GM23338 (cell line): ENCODE data around the gene GLOD4. TPM values are rescaled to one million over a fixed set of nuclear protein-coding genes. Genes with fewer than 3 reads are reported as not detected.

Experiments used
- ATAC-seq: fragments of 200-7000 bp; cut with Tn5 transposase; 3 replicates; pipeline ENCODE4 v1.9.1; 2020
- DNase-seq: peaks from one replicate; pipeline ENCODE4 v3.0.0-alpha.2; 2015; ENCODE audit warnings: low spot score
- H2AFZ ChIP-seq: fragments of 200-600 bp; sonication (generic); 2 replicates; pipeline ENCODE4 v1.8.0; 2016; ENCODE audit warnings: antibody characterized with exemption, mild to moderate bottlenecking, moderate library complexity
- H3F3A ChIP-seq: fragments of 200-600 bp; sonication (generic); replicated peaks from 2 replicates; pipeline ENCODE4 v1.8.0; 2017; ENCODE audit warnings: antibody characterized with exemption, mixed run types, low read depth
- H3K27ac ChIP-seq: fragments of 200-600 bp; sonication (generic); 2 replicates; pipeline ENCODE4 v1.6.1; 2016; ENCODE audit warnings: low read depth
- H3K27me3 ChIP-seq: fragments of 200-600 bp; sonication (generic); 2 replicates; pipeline ENCODE4 v1.8.0; 2016; ENCODE audit warnings: mild to moderate bottlenecking, mixed run types, moderate library complexity; ENCODE audit not compliant: insufficient read depth
- H3K36me3 ChIP-seq: fragments of 200-600 bp; sonication (generic); 2 replicates; pipeline ENCODE4 v1.8.0; 2016; ENCODE audit warnings: mild to moderate bottlenecking; ENCODE audit not compliant: insufficient read depth
- H3K4me1 ChIP-seq: fragments of 200-600 bp; sonication (generic); 2 replicates; pipeline ENCODE4 v1.8.0; 2016; ENCODE audit warnings: mild to moderate bottlenecking, moderate library complexity; ENCODE audit not compliant: insufficient read depth
- H3K4me2 ChIP-seq: fragments of 200-600 bp; sonication (generic); 2 replicates; pipeline ENCODE4 v1.7.1; 2017; ENCODE audit warnings: mixed run types
- H3K4me3 ChIP-seq: fragments of 200-600 bp; sonication (generic); 2 replicates; pipeline ENCODE4 v1.6.1; 2016; ENCODE audit warnings: mixed run types
- H3K79me2 ChIP-seq: fragments of 200-600 bp; sonication (generic); replicated peaks from 2 replicates; pipeline ENCODE4 v1.8.0; 2017; ENCODE audit warnings: mild to moderate bottlenecking; ENCODE audit not compliant: insufficient read depth
- H3K9me2 ChIP-seq: fragments of 200-600 bp; sonication (generic); 2 replicates; pipeline ENCODE4 v1.8.0; 2017; ENCODE audit not compliant: insufficient read depth
- H4K20me1 ChIP-seq: fragments of 200-600 bp; sonication (generic); replicated peaks from 2 replicates; pipeline ENCODE4 v1.8.0; 2017; ENCODE audit warnings: mild to moderate bottlenecking; ENCODE audit not compliant: insufficient read depth
- H3K27ac Mint-ChIP-seq: 2 replicates; pipeline ENCODE4 v1.8.0; 2020; ENCODE audit warnings: inconsistent platforms, mild to moderate bottlenecking, moderate library complexity, mixed read lengths
- H3K27me3 Mint-ChIP-seq: 3 replicates; pipeline ENCODE4 v1.8.0; 2022; ENCODE audit warnings: low read depth, mild to moderate bottlenecking, moderate library complexity, mixed read lengths, inconsistent platforms; ENCODE audit not compliant: insufficient read depth, poor library complexity
- H3K36me3 Mint-ChIP-seq: 3 replicates; pipeline ENCODE4 v1.8.0; 2021; ENCODE audit warnings: low read depth, mild to moderate bottlenecking, inconsistent platforms, moderate library complexity, mixed read lengths
- H3K4me1 Mint-ChIP-seq: 3 replicates; pipeline ENCODE4 v1.8.0; 2020; ENCODE audit warnings: mild to moderate bottlenecking, inconsistent platforms, mixed read lengths
- H3K4me3 Mint-ChIP-seq: 3 replicates; pipeline ENCODE4 v1.8.0; 2021; ENCODE audit warnings: moderate library complexity, mild to moderate bottlenecking, inconsistent platforms, mixed read lengths
- H3K9me3 Mint-ChIP-seq: 3 replicates; pipeline ENCODE4 v1.8.0; 2020; ENCODE audit warnings: moderate library complexity, mild to moderate bottlenecking, inconsistent platforms, mixed read lengths
- CREB1 ChIP-seq: fragments of 250-450 bp; sonication (Bioruptor Pico); IDR thresholded peaks from 2 replicates; pipeline ENCODE4 v1.5.0; 2020; ENCODE audit warnings: low read depth, mild to moderate bottlenecking, moderate library complexity
- EZH2 ChIP-seq: fragments of 200-600 bp; sonication (generic); IDR thresholded peaks from one replicate; pipeline ENCODE4 v1.8.0; 2017; ENCODE audit warnings: antibody characterized with exemption, mild to moderate bottlenecking, low read depth; ENCODE audit not compliant: unreplicated experiment
- EZH2phosphoT487 ChIP-seq: fragments of 200-600 bp; sonication (generic); IDR thresholded peaks from one replicate; pipeline ENCODE4 v1.8.1; 2018; ENCODE audit warnings: antibody characterized with exemption; ENCODE audit not compliant: unreplicated experiment
- NANOG ChIP-seq: IDR thresholded peaks from 2 replicates; pipeline ENCODE4 v1.6.1; 2016; ENCODE audit warnings: antibody characterized with exemption, borderline replicate concordance
- STAT1 ChIP-seq: IDR thresholded peaks from one replicate; pipeline ENCODE4 v1.6.1; 2016; ENCODE audit warnings: antibody characterized with exemption; ENCODE audit not compliant: unreplicated experiment
- ZNF331 ChIP-seq: fragments of 250-450 bp; sonication (Bioruptor Pico); IDR thresholded peaks from 2 replicates; pipeline ENCODE4 v1.5.0; 2020; ENCODE audit warnings: low read depth, mild to moderate bottlenecking, moderate library complexity
- polyA plus RNA-seq: library from polyadenylated mRNA; unstranded; fragments of >200 nt; fragmentation: Nextera tagmentation; extraction: Ambion mirVana; gene quantifications from 2 replicates; pipeline ENCODE4 v1.2.1, GENCODE V29; 2016
- total RNA-seq: library from RNA; depleted of rRNA; stranded (reverse); fragments of >200 nt; shearing (Covaris generic); gene quantifications from 2 replicates; pipeline ENCODE4 v1.2.3, GENCODE V29; 2014
- TF ChIP-seq, protein P1 (sequence below), 2 experiments: fragments of 200-600 bp in 1 of 2; sonication (generic) in 1 of 2; conservative IDR thresholded peaks; 2 replicates each; pipeline versions ENCODE4 v1.5.1 to v1.6.1; 2016 to 2017; ENCODE audit warnings: antibody characterized with exemption in 2 of 2, low read depth in 2 of 2, mild to moderate bottlenecking in 2 of 2, moderate library complexity in 1 of 2
- TF ChIP-seq, protein P2 (sequence below): fragments of 250-450 bp; sonication (Bioruptor Pico); IDR thresholded peaks from 2 replicates; pipeline ENCODE4 v1.5.0; 2020; ENCODE audit warnings: mild to moderate bottlenecking, moderate library complexity
- TF ChIP-seq, protein P3 (sequence below): IDR thresholded peaks from one replicate; pipeline ENCODE4 v1.6.1; 2018; ENCODE audit warnings: antibody characterized with exemption; ENCODE audit not compliant: unreplicated experiment

The GLOD4 gene
- total and polyA plus RNA-seq, 2 experiments from 2014 or later, result 120 to 122 TPM

DNA sequence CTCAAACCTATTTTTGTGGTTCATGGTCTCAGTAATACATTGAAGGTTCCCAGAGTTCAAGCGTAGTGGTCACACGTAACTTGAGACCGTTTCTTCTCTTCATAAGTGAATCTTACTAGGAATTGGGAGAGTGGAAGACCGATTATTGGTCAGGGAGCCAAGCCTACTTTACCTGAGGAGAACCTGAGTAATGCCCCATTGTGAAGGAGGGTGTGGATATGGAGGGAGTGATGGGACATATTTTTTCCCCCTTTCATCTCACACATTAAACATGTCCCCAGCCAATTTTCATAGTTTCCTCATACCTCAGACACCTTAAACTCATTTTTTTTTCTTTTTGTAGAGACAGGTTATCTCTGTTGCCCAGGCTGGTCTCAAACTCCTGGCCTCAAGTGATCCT lies 38.9 kb downstream of the GLOD4 start (continued):
- TF ChIP-seq, protein P1, sequence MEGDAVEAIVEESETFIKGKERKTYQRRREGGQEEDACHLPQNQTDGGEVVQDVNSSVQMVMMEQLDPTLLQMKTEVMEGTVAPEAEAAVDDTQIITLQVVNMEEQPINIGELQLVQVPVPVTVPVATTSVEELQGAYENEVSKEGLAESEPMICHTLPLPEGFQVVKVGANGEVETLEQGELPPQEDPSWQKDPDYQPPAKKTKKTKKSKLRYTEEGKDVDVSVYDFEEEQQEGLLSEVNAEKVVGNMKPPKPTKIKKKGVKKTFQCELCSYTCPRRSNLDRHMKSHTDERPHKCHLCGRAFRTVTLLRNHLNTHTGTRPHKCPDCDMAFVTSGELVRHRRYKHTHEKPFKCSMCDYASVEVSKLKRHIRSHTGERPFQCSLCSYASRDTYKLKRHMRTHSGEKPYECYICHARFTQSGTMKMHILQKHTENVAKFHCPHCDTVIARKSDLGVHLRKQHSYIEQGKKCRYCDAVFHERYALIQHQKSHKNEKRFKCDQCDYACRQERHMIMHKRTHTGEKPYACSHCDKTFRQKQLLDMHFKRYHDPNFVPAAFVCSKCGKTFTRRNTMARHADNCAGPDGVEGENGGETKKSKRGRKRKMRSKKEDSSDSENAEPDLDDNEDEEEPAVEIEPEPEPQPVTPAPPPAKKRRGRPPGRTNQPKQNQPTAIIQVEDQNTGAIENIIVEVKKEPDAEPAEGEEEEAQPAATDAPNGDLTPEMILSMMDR (conservative IDR thresholded peaks at IDR 0.05; ENCODE audit: low read depth in 2 of 2), result no peak
- TF ChIP-seq ZNF331, result no peak

DNA sequence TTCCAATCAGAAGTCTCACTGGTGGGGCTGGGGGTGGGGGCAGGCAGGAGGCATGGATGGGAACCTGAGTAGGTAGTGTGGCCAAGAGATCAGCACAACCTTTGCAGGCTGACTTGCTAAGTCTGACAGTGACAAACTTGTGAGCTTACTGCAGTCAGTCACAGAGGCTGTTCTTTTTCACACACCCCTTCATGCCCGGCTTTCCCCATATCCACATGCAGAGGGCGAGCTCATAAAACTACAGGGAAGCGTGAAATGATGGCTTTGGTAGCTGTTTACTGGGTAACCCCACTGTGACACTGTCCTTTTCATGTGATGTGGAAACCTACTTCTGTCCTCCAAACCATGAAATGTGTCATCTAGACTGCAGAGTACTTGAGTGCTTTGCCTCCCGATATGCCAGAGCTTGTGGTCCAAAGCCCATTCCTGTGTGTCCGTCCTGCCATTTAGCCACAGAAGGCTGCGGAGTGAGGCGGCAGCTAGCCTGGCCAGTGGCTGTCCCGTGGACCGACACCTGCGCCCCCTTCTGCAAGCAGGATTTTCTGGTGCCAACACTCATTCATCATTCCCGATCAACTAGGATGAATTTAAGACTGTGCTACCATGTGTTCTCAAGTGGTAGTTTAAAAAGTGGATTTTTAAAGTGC lies 39.8 kb downstream of the GLOD4 start:
- Histone ChIP-seq H3F3A (0 out of 2 replicates have a peak, but pooled peaks cover 22% of the 10 kb centered on the region), H3K36me3 (peaks cover 40% of the 10 kb centered on the region), H2AFZ (no peak overlapping the region), H3K4me1 (no peaks in the 10 kb centered on the region), H4K20me1 (peaks cover 8% of the 10 kb centered on the region), H3K9me2 (no peaks in the 10 kb centered on the region), H3K4me3 (no peak overlapping the region), H3K4me2 (no peak overlapping the region), H3K27ac (no peak overlapping the region), H3K27me3 (no peaks in the 10 kb centered on the region), H3K79me2 (peaks cover 4% of the 10 kb centered on the region; the same call in 1 of the 2 replicates)
- ATAC-seq (no peak; the same call in 2 of the 3 replicates), DNase-seq (no peak)
- peaks cover 88% of the 10 kb centered on the region for H3K36me3 Mint-ChIP-seq
- peak overlapping the region; percentile 28; the same call in 1 of the 2 replicates for H3K27ac Mint-ChIP-seq
- H3K9me3 Mint-ChIP-seq, result no peaks in the 10 kb centered on the region; the same call in 1 of the 3 replicates
- H3K4me3 Mint-ChIP-seq, result no peak overlapping the region; the same call in 2 of the 3 replicates
- H3K27me3 Mint-ChIP-seq, result peaks cover 7% of the 10 kb centered on the region
- H3K4me1 Mint-ChIP-seq, result no peaks in the 10 kb centered on the region; the same call in 2 of the 3 replicates
- TF ChIP-seq, protein P1 (conservative IDR thresholded peaks at IDR 0.05; ENCODE audit: low read depth in 2 of 2), result no peak
- no peak for TF ChIP-seq NANOG
- TF ChIP-seq, protein P2, sequence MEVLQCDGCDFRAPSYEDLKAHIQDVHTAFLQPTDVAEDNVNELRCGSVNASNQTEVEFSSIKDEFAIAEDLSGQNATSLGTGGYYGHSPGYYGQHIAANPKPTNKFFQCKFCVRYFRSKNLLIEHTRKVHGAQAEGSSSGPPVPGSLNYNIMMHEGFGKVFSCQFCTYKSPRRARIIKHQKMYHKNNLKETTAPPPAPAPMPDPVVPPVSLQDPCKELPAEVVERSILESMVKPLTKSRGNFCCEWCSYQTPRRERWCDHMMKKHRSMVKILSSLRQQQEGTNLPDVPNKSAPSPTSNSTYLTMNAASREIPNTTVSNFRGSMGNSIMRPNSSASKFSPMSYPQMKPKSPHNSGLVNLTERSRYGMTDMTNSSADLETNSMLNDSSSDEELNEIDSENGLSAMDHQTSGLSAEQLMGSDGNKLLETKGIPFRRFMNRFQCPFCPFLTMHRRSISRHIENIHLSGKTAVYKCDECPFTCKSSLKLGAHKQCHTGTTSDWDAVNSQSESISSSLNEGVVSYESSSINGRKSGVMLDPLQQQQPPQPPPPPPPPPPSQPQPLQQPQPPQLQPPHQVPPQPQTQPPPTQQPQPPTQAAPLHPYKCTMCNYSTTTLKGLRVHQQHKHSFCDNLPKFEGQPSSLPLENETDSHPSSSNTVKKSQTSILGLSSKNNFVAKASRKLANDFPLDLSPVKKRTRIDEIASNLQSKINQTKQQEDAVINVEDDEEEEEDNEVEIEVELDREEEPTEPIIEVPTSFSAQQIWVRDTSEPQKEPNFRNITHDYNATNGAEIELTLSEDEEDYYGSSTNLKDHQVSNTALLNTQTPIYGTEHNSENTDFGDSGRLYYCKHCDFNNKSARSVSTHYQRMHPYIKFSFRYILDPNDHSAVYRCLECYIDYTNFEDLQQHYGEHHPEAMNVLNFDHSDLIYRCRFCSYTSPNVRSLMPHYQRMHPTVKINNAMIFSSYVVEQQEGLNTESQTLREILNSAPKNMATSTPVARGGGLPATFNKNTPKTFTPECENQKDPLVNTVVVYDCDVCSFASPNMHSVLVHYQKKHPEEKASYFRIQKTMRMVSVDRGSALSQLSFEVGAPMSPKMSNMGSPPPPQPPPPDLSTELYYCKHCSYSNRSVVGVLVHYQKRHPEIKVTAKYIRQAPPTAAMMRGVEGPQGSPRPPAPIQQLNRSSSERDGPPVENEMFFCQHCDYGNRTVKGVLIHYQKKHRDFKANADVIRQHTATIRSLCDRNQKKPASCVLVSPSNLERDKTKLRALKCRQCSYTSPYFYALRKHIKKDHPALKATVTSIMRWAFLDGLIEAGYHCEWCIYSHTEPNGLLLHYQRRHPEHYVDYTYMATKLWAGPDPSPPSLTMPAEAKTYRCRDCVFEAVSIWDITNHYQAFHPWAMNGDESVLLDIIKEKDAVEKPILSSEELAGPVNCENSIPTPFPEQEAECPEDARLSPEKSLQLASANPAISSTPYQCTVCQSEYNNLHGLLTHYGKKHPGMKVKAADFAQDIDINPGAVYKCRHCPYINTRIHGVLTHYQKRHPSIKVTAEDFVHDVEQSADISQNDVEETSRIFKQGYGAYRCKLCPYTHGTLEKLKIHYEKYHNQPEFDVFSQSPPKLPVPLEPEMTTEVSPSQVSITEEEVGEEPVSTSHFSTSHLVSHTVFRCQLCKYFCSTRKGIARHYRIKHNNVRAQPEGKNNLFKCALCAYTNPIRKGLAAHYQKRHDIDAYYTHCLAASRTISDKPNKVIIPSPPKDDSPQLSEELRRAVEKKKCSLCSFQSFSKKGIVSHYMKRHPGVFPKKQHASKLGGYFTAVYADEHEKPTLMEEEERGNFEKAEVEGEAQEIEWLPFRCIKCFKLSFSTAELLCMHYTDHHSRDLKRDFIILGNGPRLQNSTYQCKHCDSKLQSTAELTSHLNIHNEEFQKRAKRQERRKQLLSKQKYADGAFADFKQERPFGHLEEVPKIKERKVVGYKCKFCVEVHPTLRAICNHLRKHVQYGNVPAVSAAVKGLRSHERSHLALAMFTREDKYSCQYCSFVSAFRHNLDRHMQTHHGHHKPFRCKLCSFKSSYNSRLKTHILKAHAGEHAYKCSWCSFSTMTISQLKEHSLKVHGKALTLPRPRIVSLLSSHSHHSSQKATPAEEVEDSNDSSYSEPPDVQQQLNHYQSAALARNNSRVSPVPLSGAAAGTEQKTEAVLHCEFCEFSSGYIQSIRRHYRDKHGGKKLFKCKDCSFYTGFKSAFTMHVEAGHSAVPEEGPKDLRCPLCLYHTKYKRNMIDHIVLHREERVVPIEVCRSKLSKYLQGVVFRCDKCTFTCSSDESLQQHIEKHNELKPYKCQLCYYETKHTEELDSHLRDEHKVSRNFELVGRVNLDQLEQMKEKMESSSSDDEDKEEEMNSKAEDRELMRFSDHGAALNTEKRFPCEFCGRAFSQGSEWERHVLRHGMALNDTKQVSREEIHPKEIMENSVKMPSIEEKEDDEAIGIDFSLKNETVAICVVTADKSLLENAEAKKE (CRISPR knock-in tag), result no peak
- TF ChIP-seq, protein P3, sequence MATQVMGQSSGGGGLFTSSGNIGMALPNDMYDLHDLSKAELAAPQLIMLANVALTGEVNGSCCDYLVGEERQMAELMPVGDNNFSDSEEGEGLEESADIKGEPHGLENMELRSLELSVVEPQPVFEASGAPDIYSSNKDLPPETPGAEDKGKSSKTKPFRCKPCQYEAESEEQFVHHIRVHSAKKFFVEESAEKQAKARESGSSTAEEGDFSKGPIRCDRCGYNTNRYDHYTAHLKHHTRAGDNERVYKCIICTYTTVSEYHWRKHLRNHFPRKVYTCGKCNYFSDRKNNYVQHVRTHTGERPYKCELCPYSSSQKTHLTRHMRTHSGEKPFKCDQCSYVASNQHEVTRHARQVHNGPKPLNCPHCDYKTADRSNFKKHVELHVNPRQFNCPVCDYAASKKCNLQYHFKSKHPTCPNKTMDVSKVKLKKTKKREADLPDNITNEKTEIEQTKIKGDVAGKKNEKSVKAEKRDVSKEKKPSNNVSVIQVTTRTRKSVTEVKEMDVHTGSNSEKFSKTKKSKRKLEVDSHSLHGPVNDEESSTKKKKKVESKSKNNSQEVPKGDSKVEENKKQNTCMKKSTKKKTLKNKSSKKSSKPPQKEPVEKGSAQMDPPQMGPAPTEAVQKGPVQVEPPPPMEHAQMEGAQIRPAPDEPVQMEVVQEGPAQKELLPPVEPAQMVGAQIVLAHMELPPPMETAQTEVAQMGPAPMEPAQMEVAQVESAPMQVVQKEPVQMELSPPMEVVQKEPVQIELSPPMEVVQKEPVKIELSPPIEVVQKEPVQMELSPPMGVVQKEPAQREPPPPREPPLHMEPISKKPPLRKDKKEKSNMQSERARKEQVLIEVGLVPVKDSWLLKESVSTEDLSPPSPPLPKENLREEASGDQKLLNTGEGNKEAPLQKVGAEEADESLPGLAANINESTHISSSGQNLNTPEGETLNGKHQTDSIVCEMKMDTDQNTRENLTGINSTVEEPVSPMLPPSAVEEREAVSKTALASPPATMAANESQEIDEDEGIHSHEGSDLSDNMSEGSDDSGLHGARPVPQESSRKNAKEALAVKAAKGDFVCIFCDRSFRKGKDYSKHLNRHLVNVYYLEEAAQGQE, result no peak
- no peak for TF ChIP-seq EZH2phosphoT487
- TF ChIP-seq CREB1 (CRISPR knock-in tag), result no peak
- TF ChIP-seq EZH2, result no peak
- no peak for TF ChIP-seq STAT1
- no peak for TF ChIP-seq ZNF331
